Neural cell (in vitro differentiated cells): Measurements from ENCODE around the gene ATP2A1. TPM values are rescaled to one million over a fixed set of nuclear protein-coding genes. Genes with fewer than 3 reads are reported as not detected.

Source experiments
- H2AFZ ChIP-seq: fragments of 200-600, 300-800 bp; sonication (generic), shearing (Covaris generic); 2 replicates; pipeline ENCODE4 v1.6.0; 2014; ENCODE audit warnings: low read depth, mild to moderate bottlenecking, antibody characterized with exemption, low read length, moderate library complexity
- H3F3A ChIP-seq: fragments of 200-600 bp; shearing (Covaris generic); 2 replicates; pipeline ENCODE4 v1.6.1; 2016; ENCODE audit warnings: mild to moderate bottlenecking, moderate library complexity, mixed read lengths, antibody characterized with exemption, low read length; ENCODE audit not compliant: insufficient read depth, poor library complexity, severe bottlenecking
- H3K27ac ChIP-seq: fragments of 200-600, 300-800 bp; sonication (generic), shearing (Covaris generic); 2 replicates; pipeline ENCODE4 v1.5.1; 2014; ENCODE audit warnings: mild to moderate bottlenecking, low read length, moderate library complexity
- H3K27me3 ChIP-seq: fragments of 300-800, 200-600 bp; sonication (generic), shearing (Covaris generic); 2 replicates; pipeline ENCODE4 v1.6.0; 2014; ENCODE audit warnings: mild to moderate bottlenecking, low read depth, low read length, moderate library complexity; ENCODE audit not compliant: insufficient read depth
- H3K36me3 ChIP-seq: fragments of 300-800, 200-600 bp; sonication (generic), shearing (Covaris generic); 2 replicates; pipeline ENCODE4 v1.5.1; 2014; ENCODE audit warnings: mild to moderate bottlenecking, antibody characterized with exemption, low read length, moderate library complexity; ENCODE audit not compliant: insufficient read depth
- H3K4me2 ChIP-seq: fragments of 300-800, 200-600 bp; sonication (generic), shearing (Covaris generic); 2 replicates; pipeline ENCODE4 v1.6.0; 2014; ENCODE audit warnings: mild to moderate bottlenecking, low read length
- H3K4me3 ChIP-seq: fragments of 300-800, 200-600 bp; sonication (generic), shearing (Covaris generic); 2 replicates; pipeline ENCODE4 v1.5.1; 2014; ENCODE audit warnings: mild to moderate bottlenecking, low read length, moderate library complexity
- H3K79me2 ChIP-seq: fragments of 200-600 bp; shearing (Covaris generic); replicated peaks from 2 replicates; pipeline ENCODE4 v1.6.0; 2014; ENCODE audit warnings: mild to moderate bottlenecking, low read length, moderate library complexity; ENCODE audit not compliant: insufficient read depth
- H3K9ac ChIP-seq: fragments of 300-800, 200-600 bp; sonication (generic), shearing (Covaris generic); 2 replicates; pipeline ENCODE4 v1.6.1; 2016; ENCODE audit warnings: mild to moderate bottlenecking, low read length, mixed read lengths
- H3K9me2 ChIP-seq: fragments of 200-600 bp; shearing (Covaris generic); 2 replicates; pipeline ENCODE4 v1.6.1; 2016; ENCODE audit warnings: mild to moderate bottlenecking, low read length, mixed read lengths; ENCODE audit not compliant: insufficient read depth
- H3K9me3 ChIP-seq: fragments of 200-600, 300-800 bp; sonication (generic), shearing (Covaris generic); 2 replicates; pipeline ENCODE4 v1.6.1; 2016; ENCODE audit warnings: mild to moderate bottlenecking, mixed run types, low read length, moderate library complexity, mixed read lengths
- H4K20me1 ChIP-seq: fragments of 200-600 bp; shearing (Covaris generic); 2 replicates; pipeline ENCODE4 v1.6.1; 2016; ENCODE audit warnings: mild to moderate bottlenecking, mixed run types; ENCODE audit not compliant: insufficient read depth
- EP300 ChIP-seq: fragments of 450-650 bp; conservative IDR thresholded peaks from 2 replicates; pipeline ENCODE4 v1.6.1; 2014; ENCODE audit warnings: antibody characterized with exemption, mild to moderate bottlenecking, moderate library complexity; ENCODE audit not compliant: poor library complexity, severe bottlenecking
- EZH2 ChIP-seq: fragments of 200-600, 300-800 bp; shearing (Covaris generic), sonication (generic); IDR thresholded peaks from 2 replicates; pipeline ENCODE4 v1.6.1; 2014; ENCODE audit warnings: antibody characterized with exemption, low read length, borderline replicate concordance, mild to moderate bottlenecking; ENCODE audit not compliant: insufficient read depth, poor library complexity, severe bottlenecking
- MXI1 ChIP-seq: fragments of 450-650 bp; conservative IDR thresholded peaks from 2 replicates; pipeline ENCODE4 v1.6.1; 2014; ENCODE audit warnings: antibody characterized with exemption, mild to moderate bottlenecking; ENCODE audit not compliant: poor library complexity, severe bottlenecking
- POLR2AphosphoS5 ChIP-seq: IDR thresholded peaks from 2 replicates; pipeline ENCODE4 v1.6.1; 2012
- RAD21 ChIP-seq: fragments of 450-650 bp; conservative IDR thresholded peaks from 2 replicates; pipeline ENCODE4 v1.6.1; 2014; ENCODE audit warnings: antibody characterized with exemption, mild to moderate bottlenecking, moderate library complexity
- SMC3 ChIP-seq: fragments of 450-650 bp; conservative IDR thresholded peaks from 2 replicates; pipeline ENCODE4 v1.6.1; 2014; ENCODE audit warnings: antibody characterized with exemption, mild to moderate bottlenecking, moderate library complexity; ENCODE audit not compliant: poor library complexity
- TAF1 ChIP-seq: IDR thresholded peaks from 2 replicates; pipeline ENCODE4 v1.6.1; 2012; ENCODE audit warnings: low read depth
- polyA plus RNA-seq: library from polyadenylated mRNA; depleted of rRNA; stranded (reverse); fragments of >200 nt; gene quantifications from 2 replicates; pipeline ENCODE4 v1.2.3, GENCODE V29; 2014
- TF ChIP-seq, protein P1 (sequence below): fragments of 450-650 bp; IDR thresholded peaks from 2 replicates; pipeline ENCODE4 v1.5.1; 2014; ENCODE audit warnings: antibody characterized with exemption, mild to moderate bottlenecking, moderate library complexity; ENCODE audit not compliant: poor library complexity, severe bottlenecking
- TF ChIP-seq, protein P2 (sequence below): IDR thresholded peaks from 2 replicates; pipeline ENCODE4 v1.6.1; 2012; ENCODE audit warnings: borderline replicate concordance

The ATP2A1 gene
- polyA plus RNA-seq, 1 donor from 2014 or later = 0.06 TPM

DNA sequence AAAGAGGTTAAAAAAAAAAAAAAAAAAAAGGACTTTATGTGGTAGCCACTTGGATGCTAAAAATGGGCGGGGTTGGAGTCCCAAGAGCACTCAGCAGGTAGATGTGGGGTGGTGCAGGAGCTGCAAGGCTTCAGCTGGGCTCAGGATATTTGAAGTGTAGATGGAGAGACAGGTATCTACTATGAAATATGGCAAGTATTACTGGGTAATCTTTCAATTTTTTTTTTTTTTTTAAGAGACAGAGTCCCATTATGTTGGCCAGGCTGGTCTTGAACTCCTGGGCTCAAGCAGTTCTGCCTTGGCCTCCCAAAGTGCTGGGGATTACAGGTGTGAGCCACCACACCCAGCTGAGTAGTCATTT is 39.8 kb upstream of the ATP2A1 start:
- no peak overlapping the region for H3K4me2 ChIP-seq

GRCh38 chr16:28839004-28839639 is 39.2 kb upstream of the ATP2A1 start:
- H3K79me2 ChIP-seq = no peaks in the 10 kb centered on the region
- H3K27ac ChIP-seq = no peak overlapping the region
- no peaks in the 10 kb centered on the region for H3K9me2 ChIP-seq
- no peak overlapping the region for H3K4me2 ChIP-seq
- no peaks in the 10 kb centered on the region for H3K9me3 ChIP-seq
- H3F3A ChIP-seq = no peaks in the 10 kb centered on the region
- H4K20me1 ChIP-seq = no peaks in the 10 kb centered on the region
- no peak for TF ChIP-seq SMC3
- no peak for TF ChIP-seq POLR2AphosphoS5
- no peak for TF ChIP-seq MXI1
- TF ChIP-seq, protein P1, sequence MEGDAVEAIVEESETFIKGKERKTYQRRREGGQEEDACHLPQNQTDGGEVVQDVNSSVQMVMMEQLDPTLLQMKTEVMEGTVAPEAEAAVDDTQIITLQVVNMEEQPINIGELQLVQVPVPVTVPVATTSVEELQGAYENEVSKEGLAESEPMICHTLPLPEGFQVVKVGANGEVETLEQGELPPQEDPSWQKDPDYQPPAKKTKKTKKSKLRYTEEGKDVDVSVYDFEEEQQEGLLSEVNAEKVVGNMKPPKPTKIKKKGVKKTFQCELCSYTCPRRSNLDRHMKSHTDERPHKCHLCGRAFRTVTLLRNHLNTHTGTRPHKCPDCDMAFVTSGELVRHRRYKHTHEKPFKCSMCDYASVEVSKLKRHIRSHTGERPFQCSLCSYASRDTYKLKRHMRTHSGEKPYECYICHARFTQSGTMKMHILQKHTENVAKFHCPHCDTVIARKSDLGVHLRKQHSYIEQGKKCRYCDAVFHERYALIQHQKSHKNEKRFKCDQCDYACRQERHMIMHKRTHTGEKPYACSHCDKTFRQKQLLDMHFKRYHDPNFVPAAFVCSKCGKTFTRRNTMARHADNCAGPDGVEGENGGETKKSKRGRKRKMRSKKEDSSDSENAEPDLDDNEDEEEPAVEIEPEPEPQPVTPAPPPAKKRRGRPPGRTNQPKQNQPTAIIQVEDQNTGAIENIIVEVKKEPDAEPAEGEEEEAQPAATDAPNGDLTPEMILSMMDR = no peak
- no peak for TF ChIP-seq EZH2
- no peak for TF ChIP-seq EP300
- no peak for TF ChIP-seq TAF1
- TF ChIP-seq, protein P2, sequence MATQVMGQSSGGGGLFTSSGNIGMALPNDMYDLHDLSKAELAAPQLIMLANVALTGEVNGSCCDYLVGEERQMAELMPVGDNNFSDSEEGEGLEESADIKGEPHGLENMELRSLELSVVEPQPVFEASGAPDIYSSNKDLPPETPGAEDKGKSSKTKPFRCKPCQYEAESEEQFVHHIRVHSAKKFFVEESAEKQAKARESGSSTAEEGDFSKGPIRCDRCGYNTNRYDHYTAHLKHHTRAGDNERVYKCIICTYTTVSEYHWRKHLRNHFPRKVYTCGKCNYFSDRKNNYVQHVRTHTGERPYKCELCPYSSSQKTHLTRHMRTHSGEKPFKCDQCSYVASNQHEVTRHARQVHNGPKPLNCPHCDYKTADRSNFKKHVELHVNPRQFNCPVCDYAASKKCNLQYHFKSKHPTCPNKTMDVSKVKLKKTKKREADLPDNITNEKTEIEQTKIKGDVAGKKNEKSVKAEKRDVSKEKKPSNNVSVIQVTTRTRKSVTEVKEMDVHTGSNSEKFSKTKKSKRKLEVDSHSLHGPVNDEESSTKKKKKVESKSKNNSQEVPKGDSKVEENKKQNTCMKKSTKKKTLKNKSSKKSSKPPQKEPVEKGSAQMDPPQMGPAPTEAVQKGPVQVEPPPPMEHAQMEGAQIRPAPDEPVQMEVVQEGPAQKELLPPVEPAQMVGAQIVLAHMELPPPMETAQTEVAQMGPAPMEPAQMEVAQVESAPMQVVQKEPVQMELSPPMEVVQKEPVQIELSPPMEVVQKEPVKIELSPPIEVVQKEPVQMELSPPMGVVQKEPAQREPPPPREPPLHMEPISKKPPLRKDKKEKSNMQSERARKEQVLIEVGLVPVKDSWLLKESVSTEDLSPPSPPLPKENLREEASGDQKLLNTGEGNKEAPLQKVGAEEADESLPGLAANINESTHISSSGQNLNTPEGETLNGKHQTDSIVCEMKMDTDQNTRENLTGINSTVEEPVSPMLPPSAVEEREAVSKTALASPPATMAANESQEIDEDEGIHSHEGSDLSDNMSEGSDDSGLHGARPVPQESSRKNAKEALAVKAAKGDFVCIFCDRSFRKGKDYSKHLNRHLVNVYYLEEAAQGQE = no peak
- no peaks in the 10 kb centered on the region for H3K27me3 ChIP-seq
- peaks cover 3% of the 10 kb centered on the region for H3K36me3 ChIP-seq
- no peak overlapping the region for H3K9ac ChIP-seq
- H3K4me3 ChIP-seq = no peak overlapping the region
- H2AFZ ChIP-seq = no peak overlapping the region

More for the DNA sequence above, 39.8 kb upstream of the ATP2A1 start:
- Histone ChIP-seq H3K79me2 (no peaks in the 10 kb centered on the region), H3K27me3 (no peaks in the 10 kb centered on the region), H3K4me3 (no peak overlapping the region), H4K20me1 (no peaks in the 10 kb centered on the region), H3F3A (no peaks in the 10 kb centered on the region), H3K27ac (no peak overlapping the region), H3K36me3 (peaks cover 3% of the 10 kb centered on the region), H3K9me2 (no peaks in the 10 kb centered on the region), H3K9ac (no peak overlapping the region), H2AFZ (no peak overlapping the region), H3K9me3 (no peaks in the 10 kb centered on the region)
- TF ChIP-seq, protein P2 = no peak
- TF ChIP-seq, protein P1 = no peak
- TF ChIP-seq SMC3 (no peak), POLR2AphosphoS5 (no peak), EZH2 (no peak), RAD21 (no peak)
